Measurements from ENCODE around the gene TWF2. TPM values are rescaled to one million over a fixed set of nuclear protein-coding genes. Genes with fewer than 3 reads are reported as not detected.

The TWF2 gene
- polyA plus RNA-seq, 2 of the 4 experiments (the other 2 are of a cell fraction), result 36.8 to 53.6 TPM

- DNase-seq (ENCODE audit: low read depth in 1 of 2, low spot score in 1 of 2), result no peak
- CTCF ChIA-PET, result interaction anchor here (1.1 to 1.7 kb wide), 2 partner anchors 10 to 15 kb away, joined by 4 to 9 read pairs; no protein-coding TSS in a partner anchor
- 94% methylated on average over 7 of the region's 7 CpGs for WGBS (ENCODE audit: missing lambda C conversion rate)
- no peak overlapping the region for H3K4me2 ChIP-seq
- FAIRE-seq, result no peak
- peaks cover 16% of the 10 kb centered on the region for H3K4me1 ChIP-seq
- TF ChIP-seq NFE2L2 (conservative IDR thresholded peaks at IDR 0.05; ENCODE audit: low read length) (no peak), MAX (IDR thresholded peaks at IDR 0.05) (no peak), NPAS2 (CRISPR knock-in tag; IDR thresholded peaks at IDR 0.05; ENCODE audit: borderline replicate concordance) (no peak), MAFK (IDR thresholded peaks at IDR 0.05; ENCODE audit: partially characterized antibody) (no peak), GATA3 (IDR thresholded peaks at IDR 0.05; ENCODE audit: borderline replicate concordance) (no peak), ESRRA (IDR thresholded peaks at IDR 0.05; ENCODE audit: borderline replicate concordance, low read length) (no peak), JUN (IDR thresholded peaks at IDR 0.05) (no peak), RFX5 (IDR thresholded peaks at IDR 0.05) (no peak), CHD2 (IDR thresholded peaks at IDR 0.05; ENCODE audit: low read length, partially characterized antibody) (no peak), HOXB13 (CRISPR knock-in tag; IDR thresholded peaks at IDR 0.05; ENCODE audit: low read depth) (no peak), CHD4 (IDR thresholded peaks at IDR 0.05; ENCODE audit: borderline replicate concordance) (no peak), CEBPB (IDR thresholded peaks at IDR 0.05) (no peak), ZC3H11A (IDR thresholded peaks at IDR 0.05) (no peak), POLR2AphosphoS2 (conservative IDR thresholded peaks at IDR 0.05; ENCODE audit: low read length) (no peak), CTCF (IDR thresholded peaks at IDR 0.05) (no peak), RNF2 (IDR thresholded peaks at IDR 0.05; ENCODE audit: borderline replicate concordance, low read depth) (no peak), HOXB5 (CRISPR knock-in tag; IDR thresholded peaks at IDR 0.05) (no peak)
- POLR2A ChIA-PET, result no interaction called here
- no peak overlapping the region for H3K4me3 ChIP-seq
- no peak for ATAC-seq
- no peak overlapping the region for H3K27ac ChIP-seq
- no peaks in the 10 kb centered on the region for H3K9me3 ChIP-seq
These were observed 23.6 kb downstream of the TWF2 start for GRCh38 chr3:52215351-52215750.

GRCh38 chr3:52213901-52214300 lies 25.1 kb downstream of the TWF2 start:
- FAIRE-seq, result no peak
- CTCF ChIA-PET, result no interaction called here

More at GRCh38 chr3:52213901-52214300, 25.1 kb downstream of the TWF2 start:
- DNase-seq (ENCODE audit: low read depth in 1 of 2, low spot score in 1 of 2) (no peak), ATAC-seq (no peak)
- TF ChIP-seq CTCF (IDR thresholded peaks at IDR 0.05) (no peak), NR3C1 (IDR thresholded peaks at IDR 0.05) (no peak), ELK1 (IDR thresholded peaks at IDR 0.05; ENCODE audit: low read depth, low read length) (no peak), E2F6 (IDR thresholded peaks at IDR 0.05; ENCODE audit: borderline replicate concordance, low read depth) (no peak), ZFP36 (IDR thresholded peaks at IDR 0.05; ENCODE audit: borderline replicate concordance, partially characterized antibody) (no peak), CHD4 (IDR thresholded peaks at IDR 0.05; ENCODE audit: borderline replicate concordance) (no peak), ESRRA (IDR thresholded peaks at IDR 0.05; ENCODE audit: borderline replicate concordance, low read length) (no peak), KDM1A (IDR thresholded peaks at IDR 0.05; ENCODE audit: low read depth) (no peak), RNF2 (IDR thresholded peaks at IDR 0.05; ENCODE audit: borderline replicate concordance, low read depth) (no peak), POLR2A (IDR thresholded peaks at IDR 0.05; ENCODE audit: low read length) (no peak), MYC (IDR thresholded peaks at IDR 0.05; ENCODE audit: borderline replicate concordance, low read length) (no peak), BCL3 (IDR thresholded peaks at IDR 0.05) (no peak), HOXB5 (CRISPR knock-in tag; IDR thresholded peaks at IDR 0.05) (no peak), RARB (CRISPR knock-in tag; IDR thresholded peaks at IDR 0.05) (no peak), GATA3 (IDR thresholded peaks at IDR 0.05; ENCODE audit: borderline replicate concordance) (no peak), JUN (IDR thresholded peaks at IDR 0.05) (no peak)
- Histone ChIP-seq H3K27ac (no peak overlapping the region), H3K4me3 (no peak overlapping the region), H3K4me1 (peaks cover 21% of the 10 kb centered on the region), H3K4me2 (no peak overlapping the region), H3K9me3 (no peaks in the 10 kb centered on the region)
- POLR2A ChIA-PET, result no interaction called here

Measured in A549 (cell line).